GM23338 (cell line): ENCODE measurements around the gene CCNK. TPM values are rescaled to one million over a fixed set of nuclear protein-coding genes. Genes with fewer than 3 reads are reported as not detected.

ENCODE experiments used
- ATAC-seq: fragments of 200-7000 bp; cut with Tn5 transposase; 3 replicates; pipeline ENCODE4 v1.9.1; 2020
- DNase-seq: peaks from one replicate; pipeline ENCODE4 v3.0.0-alpha.2; 2015; ENCODE audit warnings: low spot score
- H2AFZ ChIP-seq: fragments of 200-600 bp; sonication (generic); 2 replicates; pipeline ENCODE4 v1.8.0; 2016; ENCODE audit warnings: antibody characterized with exemption, mild to moderate bottlenecking, moderate library complexity
- H3F3A ChIP-seq: fragments of 200-600 bp; sonication (generic); replicated peaks from 2 replicates; pipeline ENCODE4 v1.8.0; 2017; ENCODE audit warnings: antibody characterized with exemption, mixed run types, low read depth
- H3K27ac ChIP-seq: fragments of 200-600 bp; sonication (generic); 2 replicates; pipeline ENCODE4 v1.6.1; 2016; ENCODE audit warnings: low read depth
- H3K27me3 ChIP-seq: fragments of 200-600 bp; sonication (generic); 2 replicates; pipeline ENCODE4 v1.8.0; 2016; ENCODE audit warnings: mild to moderate bottlenecking, mixed run types, moderate library complexity; ENCODE audit not compliant: insufficient read depth
- H3K36me3 ChIP-seq: fragments of 200-600 bp; sonication (generic); 2 replicates; pipeline ENCODE4 v1.8.0; 2016; ENCODE audit warnings: mild to moderate bottlenecking; ENCODE audit not compliant: insufficient read depth
- H3K4me1 ChIP-seq: fragments of 200-600 bp; sonication (generic); 2 replicates; pipeline ENCODE4 v1.8.0; 2016; ENCODE audit warnings: mild to moderate bottlenecking, moderate library complexity; ENCODE audit not compliant: insufficient read depth
- H3K4me2 ChIP-seq: fragments of 200-600 bp; sonication (generic); 2 replicates; pipeline ENCODE4 v1.7.1; 2017; ENCODE audit warnings: mixed run types
- H3K4me3 ChIP-seq: fragments of 200-600 bp; sonication (generic); 2 replicates; pipeline ENCODE4 v1.6.1; 2016; ENCODE audit warnings: mixed run types
- H3K79me2 ChIP-seq: fragments of 200-600 bp; sonication (generic); replicated peaks from 2 replicates; pipeline ENCODE4 v1.8.0; 2017; ENCODE audit warnings: mild to moderate bottlenecking; ENCODE audit not compliant: insufficient read depth
- H3K9me2 ChIP-seq: fragments of 200-600 bp; sonication (generic); 2 replicates; pipeline ENCODE4 v1.8.0; 2017; ENCODE audit not compliant: insufficient read depth
- H4K20me1 ChIP-seq: fragments of 200-600 bp; sonication (generic); replicated peaks from 2 replicates; pipeline ENCODE4 v1.8.0; 2017; ENCODE audit warnings: mild to moderate bottlenecking; ENCODE audit not compliant: insufficient read depth
- H3K27ac Mint-ChIP-seq: 2 replicates; pipeline ENCODE4 v1.8.0; 2020; ENCODE audit warnings: inconsistent platforms, mild to moderate bottlenecking, moderate library complexity, mixed read lengths
- H3K27me3 Mint-ChIP-seq: 3 replicates; pipeline ENCODE4 v1.8.0; 2022; ENCODE audit warnings: low read depth, mild to moderate bottlenecking, moderate library complexity, mixed read lengths, inconsistent platforms; ENCODE audit not compliant: insufficient read depth, poor library complexity
- H3K36me3 Mint-ChIP-seq: 3 replicates; pipeline ENCODE4 v1.8.0; 2021; ENCODE audit warnings: low read depth, mild to moderate bottlenecking, inconsistent platforms, moderate library complexity, mixed read lengths
- H3K4me1 Mint-ChIP-seq: 3 replicates; pipeline ENCODE4 v1.8.0; 2020; ENCODE audit warnings: mild to moderate bottlenecking, inconsistent platforms, mixed read lengths
- H3K4me3 Mint-ChIP-seq: 3 replicates; pipeline ENCODE4 v1.8.0; 2021; ENCODE audit warnings: moderate library complexity, mild to moderate bottlenecking, inconsistent platforms, mixed read lengths
- H3K9me3 Mint-ChIP-seq: 3 replicates; pipeline ENCODE4 v1.8.0; 2020; ENCODE audit warnings: moderate library complexity, mild to moderate bottlenecking, inconsistent platforms, mixed read lengths
- CREB1 ChIP-seq: fragments of 250-450 bp; sonication (Bioruptor Pico); IDR thresholded peaks from 2 replicates; pipeline ENCODE4 v1.5.0; 2020; ENCODE audit warnings: low read depth, mild to moderate bottlenecking, moderate library complexity
- CTCF ChIP-seq, 2 experiments: fragments of 200-600 bp in 1 of 2; sonication (generic) in 1 of 2; conservative IDR thresholded peaks; 2 replicates each; pipeline versions ENCODE4 v1.5.1 to v1.6.1; 2016 to 2017; ENCODE audit warnings: antibody characterized with exemption in 2 of 2, low read depth in 2 of 2, mild to moderate bottlenecking in 2 of 2, moderate library complexity in 1 of 2
- ETS1 ChIP-seq: IDR thresholded peaks from 2 replicates; pipeline ENCODE4 v1.6.1; 2016; ENCODE audit warnings: antibody characterized with exemption
- EZH2 ChIP-seq: fragments of 200-600 bp; sonication (generic); IDR thresholded peaks from one replicate; pipeline ENCODE4 v1.8.0; 2017; ENCODE audit warnings: antibody characterized with exemption, mild to moderate bottlenecking, low read depth; ENCODE audit not compliant: unreplicated experiment
- EZH2phosphoT487 ChIP-seq: fragments of 200-600 bp; sonication (generic); IDR thresholded peaks from one replicate; pipeline ENCODE4 v1.8.1; 2018; ENCODE audit warnings: antibody characterized with exemption; ENCODE audit not compliant: unreplicated experiment
- JUNB ChIP-seq: IDR thresholded peaks from one replicate; pipeline ENCODE4 v1.6.1; 2016; ENCODE audit warnings: antibody characterized with exemption; ENCODE audit not compliant: unreplicated experiment
- NANOG ChIP-seq: IDR thresholded peaks from 2 replicates; pipeline ENCODE4 v1.6.1; 2016; ENCODE audit warnings: antibody characterized with exemption, borderline replicate concordance
- POLR2AphosphoS5 ChIP-seq: IDR thresholded peaks from 2 replicates; pipeline ENCODE4 v1.6.1; 2016; ENCODE audit warnings: antibody characterized with exemption, low read depth
- STAT1 ChIP-seq: IDR thresholded peaks from one replicate; pipeline ENCODE4 v1.6.1; 2016; ENCODE audit warnings: antibody characterized with exemption; ENCODE audit not compliant: unreplicated experiment
- ZNF114 ChIP-seq: fragments of 250-450 bp; sonication (Bioruptor Pico); IDR thresholded peaks from 2 replicates; pipeline ENCODE4 v1.5.0; 2020; ENCODE audit warnings: mild to moderate bottlenecking, moderate library complexity
- ZNF331 ChIP-seq: fragments of 250-450 bp; sonication (Bioruptor Pico); IDR thresholded peaks from 2 replicates; pipeline ENCODE4 v1.5.0; 2020; ENCODE audit warnings: low read depth, mild to moderate bottlenecking, moderate library complexity
- polyA plus RNA-seq: library from polyadenylated mRNA; unstranded; fragments of >200 nt; fragmentation: Nextera tagmentation; extraction: Ambion mirVana; gene quantifications from 2 replicates; pipeline ENCODE4 v1.2.1, GENCODE V29; 2016
- total RNA-seq: library from RNA; depleted of rRNA; stranded (reverse); fragments of >200 nt; shearing (Covaris generic); gene quantifications from 2 replicates; pipeline ENCODE4 v1.2.3, GENCODE V29; 2014
- TF ChIP-seq, protein P1 (sequence below): IDR thresholded peaks from one replicate; pipeline ENCODE4 v1.6.1; 2018; ENCODE audit warnings: antibody characterized with exemption; ENCODE audit not compliant: unreplicated experiment

CCNK gene
- total and polyA plus RNA-seq, 2 experiments from 2014 or later: 54.0 to 60.6 TPM

- TF ChIP-seq, protein P1, sequence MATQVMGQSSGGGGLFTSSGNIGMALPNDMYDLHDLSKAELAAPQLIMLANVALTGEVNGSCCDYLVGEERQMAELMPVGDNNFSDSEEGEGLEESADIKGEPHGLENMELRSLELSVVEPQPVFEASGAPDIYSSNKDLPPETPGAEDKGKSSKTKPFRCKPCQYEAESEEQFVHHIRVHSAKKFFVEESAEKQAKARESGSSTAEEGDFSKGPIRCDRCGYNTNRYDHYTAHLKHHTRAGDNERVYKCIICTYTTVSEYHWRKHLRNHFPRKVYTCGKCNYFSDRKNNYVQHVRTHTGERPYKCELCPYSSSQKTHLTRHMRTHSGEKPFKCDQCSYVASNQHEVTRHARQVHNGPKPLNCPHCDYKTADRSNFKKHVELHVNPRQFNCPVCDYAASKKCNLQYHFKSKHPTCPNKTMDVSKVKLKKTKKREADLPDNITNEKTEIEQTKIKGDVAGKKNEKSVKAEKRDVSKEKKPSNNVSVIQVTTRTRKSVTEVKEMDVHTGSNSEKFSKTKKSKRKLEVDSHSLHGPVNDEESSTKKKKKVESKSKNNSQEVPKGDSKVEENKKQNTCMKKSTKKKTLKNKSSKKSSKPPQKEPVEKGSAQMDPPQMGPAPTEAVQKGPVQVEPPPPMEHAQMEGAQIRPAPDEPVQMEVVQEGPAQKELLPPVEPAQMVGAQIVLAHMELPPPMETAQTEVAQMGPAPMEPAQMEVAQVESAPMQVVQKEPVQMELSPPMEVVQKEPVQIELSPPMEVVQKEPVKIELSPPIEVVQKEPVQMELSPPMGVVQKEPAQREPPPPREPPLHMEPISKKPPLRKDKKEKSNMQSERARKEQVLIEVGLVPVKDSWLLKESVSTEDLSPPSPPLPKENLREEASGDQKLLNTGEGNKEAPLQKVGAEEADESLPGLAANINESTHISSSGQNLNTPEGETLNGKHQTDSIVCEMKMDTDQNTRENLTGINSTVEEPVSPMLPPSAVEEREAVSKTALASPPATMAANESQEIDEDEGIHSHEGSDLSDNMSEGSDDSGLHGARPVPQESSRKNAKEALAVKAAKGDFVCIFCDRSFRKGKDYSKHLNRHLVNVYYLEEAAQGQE: no peak
- TF ChIP-seq EZH2: no peak
- TF ChIP-seq EZH2phosphoT487: no peak
- TF ChIP-seq CREB1 (CRISPR knock-in tag): no peak
Observed at GRCh38 chr14:99468081-99468480, 13.1 kb upstream of the CCNK start (continued).

- no peaks in the 10 kb centered on the region for H3K27me3 ChIP-seq
- Mint-ChIP-seq H3K27me3 (peaks cover 4% of the 10 kb centered on the region), H3K4me1 (peaks cover 50% of the 10 kb centered on the region), H3K36me3 (peaks cover 6% of the 10 kb centered on the region; the same call in 2 of the 3 replicates), H3K4me3 (no peak overlapping the region), H3K27ac (no peak overlapping the region; the same call in 1 of the 2 replicates), H3K9me3 (no peaks in the 10 kb centered on the region)
- ATAC-seq: no peak
- H3K4me2 ChIP-seq: no peak overlapping the region
- peaks cover 91% of the 10 kb centered on the region for H3K79me2 ChIP-seq
- no peaks in the 10 kb centered on the region for H3K36me3 ChIP-seq
- H2AFZ ChIP-seq: no peak overlapping the region
- DNase-seq: no peak
- H3K4me1 ChIP-seq: peaks cover 22% of the 10 kb centered on the region
- peaks cover 3% of the 10 kb centered on the region; the same call in 1 of the 2 replicates for H3F3A ChIP-seq
- H3K9me2 ChIP-seq: no peaks in the 10 kb centered on the region
- no peak overlapping the region for H3K4me3 ChIP-seq
- no peak overlapping the region for H3K27ac ChIP-seq
- H4K20me1 ChIP-seq: peaks cover 46% of the 10 kb centered on the region
- TF ChIP-seq ETS1 (no peak), ZNF331 (CRISPR knock-in tag) (no peak), STAT1 (no peak), JUNB (no peak), CTCF (conservative IDR thresholded peaks at IDR 0.05; ENCODE audit: low read depth in 2 of 2) (no peak), CREB1 (CRISPR knock-in tag) (no peak), EZH2 (no peak), EZH2phosphoT487 (no peak), POLR2AphosphoS5 (no peak), NANOG (no peak), ZNF114 (no peak)
Observed at GRCh38 chr14:99468836-99469592, 12.2 kb upstream of the CCNK start.
